Stimulated activated CD8-positive, alpha-beta memory T cell treated with anti-CD3 and anti-CD28 coated beads, Interleukin-12 subunit alpha, Interleukin-12 subunit beta, amount 100 ng/mL, for 4 hours (primary cell): Measurements from ENCODE around the gene ELMO1.

Experiments
- DNase-seq: peaks from one replicate; pipeline ENCODE4 v3.0.0-alpha.2; 2020; ENCODE audit warnings: low read depth

ELMO1 gene

DNA sequence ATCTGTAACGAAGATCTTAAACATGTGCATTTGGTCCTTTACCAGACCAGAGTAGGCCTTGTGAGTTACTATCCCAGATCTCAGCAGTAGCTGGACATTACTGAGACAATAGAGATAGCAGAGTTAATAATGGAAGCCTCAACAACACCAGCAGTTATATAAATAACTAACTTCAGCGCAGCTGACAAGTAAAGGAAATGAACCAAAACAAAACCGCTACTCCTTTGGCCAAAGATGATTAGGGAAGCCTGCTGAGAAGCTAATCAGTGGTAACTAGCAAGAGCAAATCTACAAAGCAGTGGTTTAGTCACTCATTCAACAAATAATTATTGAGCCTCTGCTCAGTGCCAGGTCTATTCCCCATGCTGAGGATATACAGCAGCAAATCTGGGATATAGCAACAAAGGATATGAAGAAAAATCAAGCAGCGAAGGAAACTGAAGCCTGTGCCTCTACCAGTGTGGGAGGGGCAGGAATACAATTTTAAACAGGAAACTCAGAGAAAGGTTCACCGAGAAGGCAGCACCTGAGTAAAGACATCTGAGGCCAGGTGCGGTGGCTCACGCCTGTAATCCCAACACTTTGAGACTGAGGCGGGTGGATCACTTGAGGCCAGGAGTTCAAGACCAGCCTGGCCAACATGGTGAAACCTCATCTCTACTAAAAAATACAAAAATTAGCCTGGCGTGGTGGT is 103.6 kb downstream of the ELMO1 start:
- DNase-seq, result no peak

- peak; percentile 38 for DNase-seq
These were observed 105.8 kb downstream of the ELMO1 start for GRCh38 chr7:37342688-37343471.

- no peak for DNase-seq
These were observed 106.4 kb downstream of the ELMO1 start for GRCh38 chr7:37342176-37342687.

- DNase-seq, result no peak
These were observed 107.5 kb downstream of the ELMO1 start for GRCh38 chr7:37341033-37341630.

GRCh38 chr7:37338966-37339365 is 109.7 kb downstream of the ELMO1 start:
- no peak for DNase-seq

DNA sequence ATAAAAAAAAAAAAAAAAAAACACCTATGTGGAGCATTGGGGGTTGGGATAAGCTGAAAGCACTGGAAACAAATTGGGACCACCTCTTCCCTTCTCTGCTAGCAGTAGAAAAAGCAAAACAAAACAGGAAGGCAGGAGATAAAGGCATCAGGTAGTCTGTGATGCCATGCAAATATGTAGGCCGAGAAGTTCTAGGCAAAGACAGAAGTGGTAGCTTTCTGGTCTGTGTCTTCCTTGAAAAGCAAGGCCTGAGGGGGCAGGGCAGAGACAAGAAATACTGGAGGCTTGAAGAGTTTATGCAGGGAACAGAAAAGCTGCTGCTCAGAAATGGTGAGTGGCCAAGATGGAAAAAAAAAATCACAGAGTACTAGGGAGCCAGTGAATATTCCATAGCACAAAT is 111.1 kb downstream of the ELMO1 start:
- no peak for DNase-seq

DNA sequence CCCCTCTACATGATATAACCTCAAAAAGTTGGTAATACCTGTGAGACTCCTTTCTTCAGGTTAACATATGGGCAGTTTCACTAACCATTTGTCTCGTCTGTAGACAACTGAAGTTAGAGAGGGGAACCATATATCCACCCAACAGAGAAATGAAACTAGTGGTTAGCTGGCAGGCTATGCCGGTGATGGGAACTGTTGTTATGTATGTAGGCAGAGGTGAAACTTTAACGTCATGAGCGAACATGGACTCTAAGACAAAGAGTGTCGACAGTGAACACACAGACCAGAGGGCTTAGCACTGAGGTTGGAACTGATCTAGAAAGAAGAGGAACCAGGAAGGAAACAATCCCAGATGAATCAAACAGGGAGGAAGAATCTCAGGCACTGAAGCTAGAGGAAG is 112.4 kb downstream of the ELMO1 start:
- DNase-seq, result no peak

DNA sequence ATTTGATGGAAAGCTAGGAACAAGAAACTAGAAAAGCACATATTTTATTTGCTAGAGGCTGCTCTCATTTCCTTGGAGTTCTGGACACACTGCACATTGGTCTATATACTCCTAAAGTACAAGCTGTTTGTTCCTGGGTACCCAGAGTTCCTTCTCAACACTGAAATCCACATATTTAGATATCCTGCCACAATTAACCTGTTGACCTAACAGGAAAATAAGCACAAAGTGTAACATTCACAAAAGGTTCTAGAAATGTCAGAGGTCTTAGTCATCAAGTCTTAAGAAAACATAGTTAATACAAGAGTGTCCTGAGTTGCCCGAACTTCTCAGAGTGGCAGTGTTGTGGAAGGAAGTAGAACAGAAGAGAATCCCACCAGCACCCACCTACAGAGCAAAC is 115.6 kb downstream of the ELMO1 start:
- no peak for DNase-seq

GRCh38 chr7:37332243-37333016 is 116.2 kb downstream of the ELMO1 start:
- DNase-seq, result no peak

- no peak for DNase-seq
These were observed 117.9 kb downstream of the ELMO1 start for GRCh38 chr7:37330775-37331174.

DNA sequence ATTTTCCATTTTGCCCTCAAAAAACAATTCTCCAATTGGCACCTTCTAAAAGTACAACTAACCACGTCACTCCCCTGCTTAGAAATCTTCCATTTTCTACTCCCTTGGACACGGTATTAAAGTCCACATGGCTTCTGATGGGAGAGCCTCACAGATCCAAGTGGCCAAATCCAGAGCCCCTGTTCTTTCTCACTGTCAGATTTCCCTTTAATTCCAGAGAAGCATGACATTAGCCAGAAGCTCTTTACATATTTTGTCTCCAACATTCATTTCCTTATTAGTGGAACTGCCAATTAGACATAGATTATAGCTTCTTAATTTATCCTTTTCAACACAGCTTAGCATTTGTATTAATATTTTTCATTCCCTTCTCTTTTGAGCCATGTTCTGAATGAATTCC is 118.7 kb downstream of the ELMO1 start:
- DNase-seq, result no peak

DNA sequence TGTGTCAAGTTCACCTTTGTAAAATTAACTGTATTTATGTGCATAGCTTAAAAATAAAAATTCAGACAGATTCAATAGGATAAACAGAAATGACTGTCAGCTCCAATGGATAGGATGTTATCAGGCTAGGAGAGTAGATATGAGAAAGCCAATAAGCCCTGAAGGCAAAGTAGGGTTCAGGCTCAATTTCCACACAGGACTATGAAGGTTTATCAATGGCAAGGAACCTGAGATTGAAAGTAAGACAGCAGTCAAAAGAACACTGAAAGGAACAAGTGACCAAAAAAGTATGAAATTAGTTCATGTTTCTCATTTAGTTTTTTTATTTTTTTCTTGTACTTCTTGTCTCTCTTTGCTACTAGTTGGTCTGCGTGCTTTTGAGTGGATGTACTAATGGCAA is 121.4 kb downstream of the ELMO1 start:
- no peak for DNase-seq

DNA sequence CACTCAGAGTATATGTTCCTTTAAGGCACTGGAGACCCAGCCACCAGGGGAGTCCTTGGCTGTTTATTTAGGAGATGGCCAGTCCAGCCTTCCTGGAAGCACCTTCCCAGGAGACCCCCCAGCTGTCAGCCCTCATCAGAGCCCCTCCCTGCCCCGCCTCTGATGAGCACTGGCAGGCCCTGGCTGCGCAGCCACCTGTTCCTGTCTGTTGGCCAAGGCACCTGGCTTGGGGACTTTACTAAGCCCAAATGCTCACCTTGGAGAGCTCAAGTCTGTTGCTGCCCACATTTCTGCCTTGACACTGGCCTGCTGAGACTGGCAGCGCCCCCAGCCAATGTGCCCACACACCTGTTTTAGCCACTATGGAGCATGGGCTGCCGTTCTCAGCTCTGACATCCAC is 124.7 kb downstream of the ELMO1 start:
- no peak for DNase-seq

GRCh38 chr7:37322831-37323230 is 125.8 kb downstream of the ELMO1 start:
- no peak for DNase-seq

- no peak for DNase-seq
These were observed 127.7 kb downstream of the ELMO1 start for GRCh38 chr7:37320848-37321468.

GRCh38 chr7:37320140-37320847 is 128.4 kb downstream of the ELMO1 start:
- no peak for DNase-seq

DNA sequence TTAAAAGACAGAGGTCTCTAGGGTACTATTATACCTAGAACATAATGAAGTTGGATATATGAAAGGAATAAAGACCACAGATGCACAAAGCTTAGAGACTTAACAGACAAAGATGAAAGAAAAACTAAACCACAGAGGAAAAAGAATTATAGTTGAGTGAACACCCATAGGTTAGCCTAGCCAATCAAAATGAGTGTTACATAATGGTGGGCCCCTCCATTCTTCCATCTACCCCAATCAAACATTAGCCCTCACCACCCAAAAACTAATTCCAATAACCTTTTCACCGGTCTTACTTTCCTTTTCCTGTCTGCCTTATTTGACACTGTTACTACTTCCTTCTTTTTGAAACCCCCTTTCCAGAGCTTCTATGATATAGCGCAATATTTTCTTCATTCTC is 130.1 kb downstream of the ELMO1 start:
- no peak for DNase-seq

DNA sequence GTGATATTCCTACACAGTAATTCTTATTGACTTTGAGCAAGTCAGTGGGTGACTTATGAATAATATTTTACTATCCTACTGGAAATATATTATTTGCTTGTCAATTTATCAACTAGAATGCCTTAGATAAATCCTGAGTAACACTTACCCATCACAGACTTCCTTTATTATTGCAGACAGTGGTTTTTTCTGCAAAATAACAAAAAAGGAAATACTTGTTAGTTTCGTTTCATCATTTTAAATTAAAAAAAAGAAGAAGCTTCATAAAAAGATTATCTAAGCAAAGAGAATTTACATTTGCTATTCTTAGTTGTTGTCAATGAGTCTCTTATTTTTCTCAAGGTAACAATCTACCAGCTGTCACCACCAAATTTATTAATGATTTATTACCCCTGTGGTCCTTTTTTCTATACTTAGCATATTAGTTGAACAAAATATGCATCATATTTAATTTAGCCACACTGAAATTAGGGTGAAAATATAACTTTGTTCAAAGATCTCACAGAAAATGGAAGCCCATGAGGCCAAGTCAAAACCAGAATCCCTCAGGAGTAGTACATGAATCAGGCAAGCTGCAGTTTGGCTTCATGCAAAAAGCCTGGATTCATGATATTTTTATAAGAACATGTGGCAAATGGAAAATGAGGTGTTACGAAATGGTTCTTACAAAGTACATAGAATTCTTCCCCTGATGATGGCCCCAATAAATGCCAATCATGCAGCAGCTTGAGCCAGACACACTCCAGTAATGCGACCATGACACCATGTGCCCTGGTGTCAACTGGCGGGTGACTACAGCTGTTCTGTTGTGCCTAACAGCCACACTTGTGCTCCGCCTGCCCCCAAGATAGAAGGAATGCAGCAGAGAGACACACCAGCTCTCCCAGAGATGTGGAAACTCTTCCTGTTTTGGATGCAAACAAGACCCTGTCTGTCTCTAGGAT is 132.6 kb downstream of the ELMO1 start:
- no peak for DNase-seq

DNA sequence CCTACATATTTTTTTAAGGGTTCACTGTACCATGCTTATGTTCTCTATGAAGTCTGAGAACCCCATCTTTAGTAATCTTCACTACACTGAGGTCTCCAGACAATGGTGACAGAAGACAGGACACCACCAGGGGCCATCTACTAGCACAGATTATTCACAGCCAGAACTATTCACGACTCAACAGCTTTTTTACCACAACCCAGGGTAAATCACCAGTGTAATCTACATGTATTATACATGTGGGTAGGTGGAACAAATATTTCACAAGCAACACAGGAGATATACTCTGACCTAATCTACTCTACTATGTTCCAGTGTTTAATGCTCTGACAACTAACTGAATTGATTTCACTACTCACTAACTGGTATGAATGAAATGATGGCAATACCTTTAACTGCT is 136.1 kb downstream of the ELMO1 start:
- DNase-seq, result no peak

DNA sequence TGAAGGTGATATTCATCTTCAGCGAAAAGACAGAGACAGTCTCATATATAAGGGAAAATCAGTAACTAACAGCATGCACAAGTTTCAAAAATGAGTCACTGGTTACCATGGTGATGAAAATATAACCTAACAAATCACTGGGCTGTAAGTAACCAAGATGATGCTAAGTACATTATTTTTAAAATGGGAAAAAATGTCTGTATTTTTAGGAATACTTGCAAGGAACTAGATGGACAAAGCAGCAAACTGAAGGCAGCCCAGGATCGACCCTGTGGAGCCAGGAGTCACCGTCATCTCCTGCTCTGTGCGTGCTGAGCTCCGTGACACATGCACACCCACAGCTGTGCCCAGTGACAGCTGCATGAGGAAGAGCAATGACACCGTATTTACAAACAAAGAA is 137.3 kb downstream of the ELMO1 start:
- DNase-seq, result no peak
